Kidney (tissue), 14 donors: ENCODE data around the gene MYO1C. TPM values are rescaled to one million over a fixed set of nuclear protein-coding genes. Genes with fewer than 3 reads are reported as not detected.

Experiments
- DNase-seq, 5 donors: peaks; one replicate each; pipeline ENCODE4 v3.0.0-alpha.2; 2013 to 2020
- FAIRE-seq: peaks from 2 replicates; lab custom pipeline; 2012; peaks lifted over from hg19 to GRCh38; lab: Jason Lieb, UNC
- H3K27ac ChIP-seq, 2 donors: one replicate each; pipeline ENCODE4 v1.7.0; 2013; ENCODE audit warnings: low read depth in 2 of 2, low read length in 2 of 2, inconsistent platforms in 1 of 2
- H3K27me3 ChIP-seq: one replicate; pipeline ENCODE4 v1.7.1; 2013; ENCODE audit warnings: low read length, inconsistent platforms; ENCODE audit not compliant: control insufficient read depth, insufficient read depth
- H3K36me3 ChIP-seq, 3 donors: one replicate each; pipeline versions ENCODE4 v1.7.0 to v1.7.1; 2013; ENCODE audit warnings: low read length in 3 of 3, control low read depth in 1 of 3, inconsistent platforms in 1 of 3; ENCODE audit not compliant: insufficient read depth in 3 of 3, control insufficient read depth in 2 of 3
- H3K4me1 ChIP-seq, 3 donors: one replicate each; pipeline versions ENCODE4 v1.7.0 to v1.7.1; 2013; ENCODE audit warnings: low read length in 3 of 3, inconsistent platforms in 1 of 3, low read depth in 1 of 3; ENCODE audit not compliant: control insufficient read depth in 2 of 3, insufficient read depth in 2 of 3
- H3K4me3 ChIP-seq, 3 donors: one replicate each; pipeline versions ENCODE4 v1.7.0 to v1.8.1; 2013; ENCODE audit warnings: low read length in 3 of 3, control low read depth in 1 of 3, inconsistent platforms in 1 of 3
- H3K9ac ChIP-seq, 3 donors: one replicate each; pipeline versions ENCODE4 v1.7.0 to v1.7.1; 2013; ENCODE audit warnings: low read length in 3 of 3, control low read depth in 1 of 3, inconsistent platforms in 1 of 3
- H3K9me3 ChIP-seq, 3 donors: one replicate each; pipeline versions ENCODE4 v1.7.0 to v1.7.1; 2013; ENCODE audit warnings: low read length in 3 of 3, control low read depth in 1 of 3, inconsistent platforms in 1 of 3; ENCODE audit not compliant: control insufficient read depth in 2 of 3, insufficient read depth in 1 of 3
- CTCF ChIP-seq: IDR thresholded peaks from 3 replicates; pipeline ENCODE4 v1.5.1; 2012; ENCODE audit warnings: mild to moderate bottlenecking, moderate library complexity, borderline replicate concordance; ENCODE audit not compliant: insufficient read depth; ENCODE audit errors: extremely low read depth
- intact Hi-C: fragments of 100-400 bp; cut with DNase I; formaldehyde crosslinking; loops from one replicate; pipeline ENCODE4 v1.11.1; 2022
- polyA plus RNA-seq: library from polyadenylated mRNA; stranded (reverse); fragments of 350-450 nt; fragmentation: Illumina TruSeq; extraction: RNeasy Lipid Tissue Mini Kit (QIAGEN cat#74804); gene quantifications from one replicate; pipeline ENCODE4 v1.2.3, GENCODE V29; 2014; ENCODE audit warnings: low read depth, low replicate concordance; ENCODE audit not compliant: insufficient read depth
- total RNA-seq: library from RNA; stranded (reverse); fragmentation: NEBNext Ultra II Directional; extraction: Animal tissue kit (Norgen Biotek cat#: 25700); gene quantifications from one replicate; pipeline ENCODE4 v1.2.1, GENCODE V29; 2021
- donor health status: control.
- donor health status: control.
- donor health status: control.
- donor health status: control.
- donor health status: control.
- donor health status: DM: yes; HTN: yes; CAD: no.
- donor health status: Normal renal cell carcinoma (clear cell type).

MYO1C gene
- total and polyA plus RNA-seq, 2 donors from 2014 or later: 62.7 to 225 TPM

- FAIRE-seq: no peak
- no peaks in the 10 kb centered on the region for H3K27me3 ChIP-seq
- H3K4me3 ChIP-seq: no peak overlapping the region
- no peak overlapping the region for H3K9ac ChIP-seq
- no peaks in the 10 kb centered on the region for H3K9me3 ChIP-seq
- H3K4me1 ChIP-seq: peaks cover 3 to 5% (median 4%) of the 10 kb centered on the region in 3 donors
- peaks cover 0 to 15% (median 9%) of the 10 kb centered on the region in 3 donors for H3K36me3 ChIP-seq
- TF ChIP-seq CTCF: no peak
- H3K27ac ChIP-seq: no peak overlapping the region
- no peak for DNase-seq
- intact Hi-C loops: loop anchor here (10.0 kb wide), 1 partner anchor 245 kb away; the partner anchor contains the start of genes BHLHA9 and TRARG1
Observed at GRCh38 chr17:1519678-1520077, 27.2 kb upstream of the MYO1C start.

GRCh38 chr17:1518410-1518809, 25.9 kb upstream of the MYO1C start:
- H3K27ac ChIP-seq: no peak overlapping the region
- H3K4me3 ChIP-seq: no peak overlapping the region
- intact Hi-C loops: loop anchor here (10.0 kb wide), 1 partner anchor 244 kb away; the partner anchor contains the start of genes BHLHA9 and TRARG1
- no peak for TF ChIP-seq CTCF
- no peak for FAIRE-seq
- H3K9me3 ChIP-seq: no peaks in the 10 kb centered on the region
- H3K27me3 ChIP-seq: no peaks in the 10 kb centered on the region
- DNase-seq: no peak
- peaks cover 0 to 18% (median 9%) of the 10 kb centered on the region in 3 donors for H3K36me3 ChIP-seq
- peaks cover 3 to 5% (median 4%) of the 10 kb centered on the region in 3 donors for H3K4me1 ChIP-seq
- H3K9ac ChIP-seq: no peak overlapping the region

- Histone ChIP-seq H3K4me3 (peak within 1 kb of the TSS; percentile 78 to 89 (median 83)), H3K36me3 (peaks cover 2 to 18% (median 14%) of the 10 kb centered on the region in 3 donors), H3K9me3 (no peaks in the 10 kb centered on the region), H3K4me1 (peaks cover 3 to 13% (median 10%) of the 10 kb centered on the region in 3 donors), H3K27ac (peak within 1 kb of the TSS; percentile 84 to 85), H3K27me3 (no peaks in the 10 kb centered on the region), H3K9ac (peak within 1 kb of the TSS; percentile 67 to 80 (median 68))
- intact Hi-C loops: loop anchor here (10.0 kb wide), 1 partner anchor 242 kb away; the partner anchor contains the start of genes BHLHA9 and TRARG1
- TF ChIP-seq CTCF: no peak
- FAIRE-seq: peak; percentile 61
- peak; percentile 98 to 99 (median 98) for DNase-seq
Observed at GRCh38 chr17:1516388-1517161, 24.1 kb upstream of the MYO1C start, which contains the start of gene INPP5K. Gene INPP5K (minus strand): TSS chr17:1516612. CDS start chr17:1516499, 113 bp downstream.
